Measurements from ENCODE around the gene FSTL4. TPM values are rescaled to one million over a fixed set of nuclear protein-coding genes. Genes with fewer than 3 reads are reported as not detected.
"Not testable (repeated sequence)": the region's sequence is repeated elsewhere in the genome, so short reads cannot be mapped to it uniquely, and the experiment has no call there.

Gene FSTL4
- total and polyA plus RNA-seq, 5 experiments from 2014 or later = 1.5 to 1.6 TPM; not detected in 3

- Mint-ChIP-seq H3K9me3 (no peaks in the 10 kb centered on the region), H3K4me3 (no peak overlapping the region), H3K4me1 (peaks cover 5 to 28% (median 17%) of the 10 kb centered on the region in 4 donors), H3K27ac (no peak overlapping the region), H3K27me3 (peaks cover 0 to 4% (median 0%) of the 10 kb centered on the region in 5 donors), H3K36me3 (no peaks in the 10 kb centered on the region)
- POLR2A ChIA-PET = no interaction called here
- ATAC-seq (no peak), DNase-seq (no peak)
These were observed 210.5 kb downstream of the FSTL4 start for GRCh38 chr5:133401731-133402347.

GRCh38 chr5:133400831-133401351 is 211.4 kb downstream of the FSTL4 start:
- Mint-ChIP-seq H3K4me3 (no peak overlapping the region), H3K27me3 (peaks cover 0 to 4% (median 0%) of the 10 kb centered on the region in 5 donors)
- POLR2A ChIA-PET = no interaction called here

GRCh38 chr5:133400120-133400519 is 212.2 kb downstream of the FSTL4 start:
- POLR2A ChIA-PET = no interaction called here
- Mint-ChIP-seq H3K9me3 (peaks cover 0 to 4% (median 0%) of the 10 kb centered on the region in 9 donors), H3K4me3 (no peak overlapping the region), H3K27me3 (peaks cover 0 to 4% (median 0%) of the 10 kb centered on the region in 5 donors), H3K4me1 (peaks cover 13 to 35% (median 23%) of the 10 kb centered on the region in 4 donors), H3K27ac (no peak overlapping the region), H3K36me3 (no peaks in the 10 kb centered on the region)
- ATAC-seq = no peak
- DNase-seq = no peak

More at GRCh38 chr5:133400831-133401351, 211.4 kb downstream of the FSTL4 start:
- H3K36me3 Mint-ChIP-seq = no peaks in the 10 kb centered on the region
- no peak overlapping the region for H3K27ac Mint-ChIP-seq
- no peak for DNase-seq
- no peaks in the 10 kb centered on the region for H3K9me3 Mint-ChIP-seq
- H3K4me1 Mint-ChIP-seq = peaks cover 9 to 35% (median 23%) of the 10 kb centered on the region in 4 donors
- no peak for ATAC-seq

- no peak for DNase-seq
- Mint-ChIP-seq H3K36me3 (no peaks in the 10 kb centered on the region), H3K4me3 (no peak overlapping the region), H3K27ac (peak overlapping the region in 2 of 10 donors; percentile 3 to 38), H3K27me3 (peaks cover 0 to 4% (median 0%) of the 10 kb centered on the region in 5 donors), H3K9me3 (peaks cover 0 to 4% (median 0%) of the 10 kb centered on the region in 9 donors), H3K4me1 (peaks cover 13 to 35% (median 23%) of the 10 kb centered on the region in 4 donors)
- ATAC-seq = no peak
- POLR2A ChIA-PET = no interaction called here
These were observed 213.0 kb downstream of the FSTL4 start for GRCh38 chr5:133399247-133399891.

- Mint-ChIP-seq H3K36me3 (no peaks in the 10 kb centered on the region), H3K4me3 (peak overlapping the region in 1 of 10 donors; percentile 4), H3K4me1 (peaks cover 13 to 35% (median 23%) of the 10 kb centered on the region in 4 donors), H3K27ac (peak overlapping the region in 1 of 10 donors; percentile 15), H3K9me3 (peaks cover 0 to 4% (median 0%) of the 10 kb centered on the region in 9 donors), H3K27me3 (peaks cover 0 to 4% (median 0%) of the 10 kb centered on the region in 5 donors)
- DNase-seq = no peak
- ATAC-seq = no peak
- POLR2A ChIA-PET = no interaction called here
These were observed 213.7 kb downstream of the FSTL4 start for GRCh38 chr5:133398646-133399101.

- ATAC-seq (no peak), DNase-seq (no peak)
- no peaks in the 10 kb centered on the region for H3K36me3 Mint-ChIP-seq
- peaks cover 0 to 4% (median 0%) of the 10 kb centered on the region in 5 donors for H3K27me3 Mint-ChIP-seq
- peaks cover 0 to 4% (median 0%) of the 10 kb centered on the region in 9 donors for H3K9me3 Mint-ChIP-seq
- H3K4me1 Mint-ChIP-seq = peaks cover 13 to 35% (median 23%) of the 10 kb centered on the region in 4 donors
- POLR2A ChIA-PET = no interaction called here
- peak overlapping the region in 1 of 10 donors; percentile 24 for H3K4me3 Mint-ChIP-seq
- peak overlapping the region in 1 of 10 donors; percentile 15 for H3K27ac Mint-ChIP-seq
These were observed 214.2 kb downstream of the FSTL4 start for GRCh38 chr5:133397990-133398645.

- peaks cover 0 to 4% (median 0%) of the 10 kb centered on the region in 5 donors for H3K27me3 Mint-ChIP-seq
- H3K4me3 Mint-ChIP-seq = no peak overlapping the region
- ATAC-seq (no peak), DNase-seq (no peak)
- POLR2A ChIA-PET = no interaction called here
- H3K27ac Mint-ChIP-seq = peak overlapping the region in 2 of 10 donors; percentile 21 to 27
- H3K9me3 Mint-ChIP-seq = peaks cover 0 to 4% (median 0%) of the 10 kb centered on the region in 9 donors
- peaks cover 13 to 35% (median 23%) of the 10 kb centered on the region in 4 donors for H3K4me1 Mint-ChIP-seq
- no peaks in the 10 kb centered on the region for H3K36me3 Mint-ChIP-seq
These were observed 215.0 kb downstream of the FSTL4 start for GRCh38 chr5:133397348-133397747.

GRCh38 chr5:133396814-133397213 is 215.5 kb downstream of the FSTL4 start:
- POLR2A ChIA-PET = no interaction called here
- H3K36me3 Mint-ChIP-seq = no peaks in the 10 kb centered on the region
- H3K9me3 Mint-ChIP-seq = peaks cover 0 to 4% (median 0%) of the 10 kb centered on the region in 9 donors
- H3K27me3 Mint-ChIP-seq = peaks cover 0 to 4% (median 0%) of the 10 kb centered on the region in 5 donors
- H3K4me3 Mint-ChIP-seq = peak overlapping the region in 5 of 10 donors; percentile 8 to 50 (median 22)
- DNase-seq = peak in 1 of 10 donors; percentile 6
- ATAC-seq = peak; percentile 30 to 77
- peak overlapping the region in 6 of 10 donors; percentile 23 to 69 (median 48) for H3K27ac Mint-ChIP-seq
- H3K4me1 Mint-ChIP-seq = peaks cover 13 to 35% (median 23%) of the 10 kb centered on the region in 4 donors

GRCh38 chr5:133396187-133396741 is 216.1 kb downstream of the FSTL4 start:
- H3K27ac Mint-ChIP-seq = peak overlapping the region in 6 of 10 donors; percentile 3 to 74 (median 53)
- peak overlapping the region in 3 of 10 donors; percentile 1 to 34 (median 22) for H3K4me3 Mint-ChIP-seq
- H3K36me3 Mint-ChIP-seq = no peaks in the 10 kb centered on the region
- peaks cover 13 to 35% (median 23%) of the 10 kb centered on the region in 4 donors for H3K4me1 Mint-ChIP-seq
- H3K9me3 Mint-ChIP-seq = peaks cover 0 to 4% (median 0%) of the 10 kb centered on the region in 9 donors
- POLR2A ChIA-PET = no interaction called here
- ATAC-seq (no peak), DNase-seq (no peak)
- peaks cover 0 to 3% (median 0%) of the 10 kb centered on the region in 5 donors for H3K27me3 Mint-ChIP-seq

GRCh38 chr5:133395207-133395606 is 217.1 kb downstream of the FSTL4 start:
- ATAC-seq, DNase-seq, H3K36me3 Mint-ChIP-seq, H3K27ac Mint-ChIP-seq, H3K27me3 Mint-ChIP-seq, POLR2A ChIA-PET, H3K9me3 Mint-ChIP-seq: not testable (repeated sequence)
- H3K4me1 Mint-ChIP-seq = peaks cover 13 to 35% (median 23%) of the 10 kb centered on the region in 4 donors
- peak overlapping the region in 1 of 10 donors; percentile 50 for H3K4me3 Mint-ChIP-seq

- H3K36me3 Mint-ChIP-seq, H3K9me3 Mint-ChIP-seq, H3K27ac Mint-ChIP-seq, H3K4me3 Mint-ChIP-seq, ATAC-seq, DNase-seq, POLR2A ChIA-PET: not testable (repeated sequence)
- Mint-ChIP-seq H3K4me1 (peaks cover 10 to 32% (median 22%) of the 10 kb centered on the region in 4 donors), H3K27me3 (peaks cover 0 to 14% (median 1%) of the 10 kb centered on the region in 5 donors)
These were observed 217.9 kb downstream of the FSTL4 start for GRCh38 chr5:133394477-133394817.

GRCh38 chr5:133393776-133394476 is 218.4 kb downstream of the FSTL4 start:
- POLR2A ChIA-PET = no interaction called here
- Mint-ChIP-seq H3K4me3 (no peak overlapping the region), H3K9me3 (peaks cover 0 to 4% (median 0%) of the 10 kb centered on the region in 9 donors), H3K4me1 (peaks cover 9 to 28% (median 21%) of the 10 kb centered on the region in 4 donors), H3K27me3 (peaks cover 0 to 19% (median 2%) of the 10 kb centered on the region in 5 donors), H3K27ac (no peak overlapping the region), H3K36me3 (no peaks in the 10 kb centered on the region)
- no peak for DNase-seq
- ATAC-seq = no peak
